ENCODE results near the gene ADPRHL1. TPM values are rescaled to one million over a fixed set of nuclear protein-coding genes. Genes with fewer than 3 reads are reported as not detected.

Gene ADPRHL1
- total RNA-seq, 1 experiment from 2014 or later = 3.9 TPM

DNA sequence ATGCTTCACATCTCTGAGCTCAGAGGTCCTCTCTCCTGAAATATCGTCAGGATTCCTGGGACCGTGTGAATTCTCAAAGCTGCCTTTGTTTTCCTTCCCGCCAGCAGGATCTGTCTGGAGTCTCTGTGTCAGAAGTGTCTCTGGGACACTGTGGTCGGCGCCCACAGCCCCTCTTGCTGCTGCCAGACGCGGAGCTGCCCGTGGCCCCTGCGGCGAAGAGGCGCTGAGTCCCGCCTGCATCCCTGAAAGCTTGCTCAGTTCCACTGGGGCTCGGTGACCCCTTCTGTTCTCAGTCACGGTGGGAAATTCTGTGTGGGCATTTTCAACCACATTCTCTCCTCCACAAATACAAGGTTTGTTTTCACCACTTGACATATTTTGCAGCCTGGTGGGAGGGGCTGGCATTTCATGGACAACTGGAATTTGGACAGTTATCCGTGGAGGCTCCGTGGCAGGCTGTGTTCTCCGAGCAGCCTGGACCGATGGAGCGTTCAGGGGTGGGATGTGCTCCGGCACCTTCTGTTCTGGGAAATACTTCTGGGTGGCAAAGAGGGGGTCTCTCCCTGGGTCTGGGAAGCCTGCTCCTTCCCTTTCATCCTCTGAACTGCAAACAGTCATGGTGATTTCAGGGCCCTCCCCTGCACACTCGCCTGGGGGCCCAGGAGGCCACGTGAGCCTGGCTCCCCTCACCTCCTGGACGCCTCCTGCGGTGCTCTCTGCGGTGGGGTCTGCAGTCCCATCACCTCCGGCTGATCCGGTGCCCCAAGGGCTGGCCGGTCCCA is 46.8 kb downstream of the ADPRHL1 start:
- TF ChIP-seq EZH2 (IDR thresholded peaks at IDR 0.05; ENCODE audit: borderline replicate concordance, low read depth, low read length, poor library complexity, severe bottlenecking) = no peak
- no peak for TF ChIP-seq CTCF (conservative IDR thresholded peaks at IDR 0.05; ENCODE audit: low read depth, low read length)

GRCh38 chr13:113405481-113406300 is 47.6 kb downstream of the ADPRHL1 start:
- H3K27me3 ChIP-seq (replicated peaks; ENCODE audit: insufficient read depth, low read depth, low read length, poor library complexity) = peaks cover 24% of the 10 kb centered on the region
- H3K27ac ChIP-seq (ENCODE audit: low read depth, low read length, poor library complexity, severe bottlenecking) = no peak overlapping the region
- no peak for DNase-seq (ENCODE audit: low spot score)
- H3K36me3 ChIP-seq (ENCODE audit: insufficient read depth, low read length, poor library complexity, severe bottlenecking) = no peaks in the 10 kb centered on the region
- no peaks in the 10 kb centered on the region for H3K9me3 ChIP-seq (ENCODE audit: low read depth, low read length, poor library complexity, severe bottlenecking)
- POLR2A ChIA-PET (ENCODE audit: low non-redundant PET) = no interaction called here
- CTCF ChIA-PET = no interaction called here
- H3K4me1 ChIP-seq (ENCODE audit: insufficient read depth, low read length, poor library complexity, severe bottlenecking) = no peaks in the 10 kb centered on the region
- H3K4me3 ChIP-seq (ENCODE audit: low read depth, low read length, poor library complexity, severe bottlenecking) = no peak overlapping the region
- BruUV-seq (replicated peaks) = no TSS peak
- TF ChIP-seq CTCF (conservative IDR thresholded peaks at IDR 0.05; ENCODE audit: low read depth, low read length) = no peak
- intact Hi-C loops (cut with micrococcal nuclease; ENCODE audit: unreplicated experiment) = no loop called here

More for the DNA sequence above, 46.8 kb downstream of the ADPRHL1 start:
- intact Hi-C loops (cut with micrococcal nuclease; ENCODE audit: unreplicated experiment) = no loop called here
- DNase-seq (ENCODE audit: low spot score) = no peak
- no peaks in the 10 kb centered on the region for H3K9me3 ChIP-seq (ENCODE audit: low read depth, low read length, poor library complexity, severe bottlenecking)
- no peak overlapping the region for H3K27ac ChIP-seq (ENCODE audit: low read depth, low read length, poor library complexity, severe bottlenecking)
- no peaks in the 10 kb centered on the region for H3K36me3 ChIP-seq (ENCODE audit: insufficient read depth, low read length, poor library complexity, severe bottlenecking)
- no TSS peak for BruUV-seq (replicated peaks)
- peaks cover 29% of the 10 kb centered on the region for H3K27me3 ChIP-seq (replicated peaks; ENCODE audit: insufficient read depth, low read depth, low read length, poor library complexity)
- no peak overlapping the region for H3K4me3 ChIP-seq (ENCODE audit: low read depth, low read length, poor library complexity, severe bottlenecking)
- POLR2A ChIA-PET (ENCODE audit: low non-redundant PET) = no interaction called here
- CTCF ChIA-PET = no interaction called here
- no peaks in the 10 kb centered on the region for H3K4me1 ChIP-seq (ENCODE audit: insufficient read depth, low read length, poor library complexity, severe bottlenecking)

- POLR2A ChIA-PET (ENCODE audit: low non-redundant PET) = no interaction called here
- peaks cover 16% of the 10 kb centered on the region for H3K27me3 ChIP-seq (replicated peaks; ENCODE audit: insufficient read depth, low read depth, low read length, poor library complexity)
- no peak for DNase-seq (ENCODE audit: low spot score)
- H3K4me3 ChIP-seq (ENCODE audit: low read depth, low read length, poor library complexity, severe bottlenecking) = no peak overlapping the region
- TF ChIP-seq CTCF (conservative IDR thresholded peaks at IDR 0.05; ENCODE audit: low read depth, low read length) = no peak
- no TSS peak for BruUV-seq (replicated peaks)
- H3K9me3 ChIP-seq (ENCODE audit: low read depth, low read length, poor library complexity, severe bottlenecking) = no peaks in the 10 kb centered on the region
- H3K36me3 ChIP-seq (ENCODE audit: insufficient read depth, low read length, poor library complexity, severe bottlenecking) = no peaks in the 10 kb centered on the region
- CTCF ChIA-PET = no interaction called here
- intact Hi-C loops (cut with micrococcal nuclease; ENCODE audit: unreplicated experiment) = no loop called here
- no peak overlapping the region for H3K27ac ChIP-seq (ENCODE audit: low read depth, low read length, poor library complexity, severe bottlenecking)
- no peaks in the 10 kb centered on the region for H3K4me1 ChIP-seq (ENCODE audit: insufficient read depth, low read length, poor library complexity, severe bottlenecking)
Measured at GRCh38 chr13:113404723-113405471, 48.4 kb downstream of the ADPRHL1 start.
